GM18861 (cell line): ENCODE measurements around the gene CCM2.

Source experiments
- ATAC-seq: cut with Tn5 transposase; IDR thresholded peaks from one replicate; pipeline ENCODE4 v1.9.1; 2021; ENCODE audit not compliant: unreplicated experiment

The CCM2 gene

DNA sequence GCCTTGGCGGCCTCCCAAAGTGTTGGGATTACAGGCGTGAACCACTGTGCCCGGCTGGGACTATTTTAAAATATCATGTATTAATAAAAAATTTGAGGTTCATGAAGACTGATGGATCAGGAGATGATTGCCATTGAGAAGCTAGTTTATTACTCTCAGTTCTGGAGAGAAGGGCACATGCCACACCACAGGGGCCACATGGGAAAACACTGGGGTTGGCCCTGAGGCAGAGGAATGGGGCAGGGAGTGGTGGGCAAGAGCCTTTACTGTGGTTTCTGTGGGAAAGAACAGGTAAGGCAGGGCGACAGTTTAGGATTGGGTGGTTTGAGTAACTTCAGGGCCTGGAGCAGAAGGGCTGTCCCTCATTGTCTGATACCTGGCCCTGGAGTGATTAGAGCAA lies 118.3 kb downstream of the CCM2 start:
- ATAC-seq: no peak

DNA sequence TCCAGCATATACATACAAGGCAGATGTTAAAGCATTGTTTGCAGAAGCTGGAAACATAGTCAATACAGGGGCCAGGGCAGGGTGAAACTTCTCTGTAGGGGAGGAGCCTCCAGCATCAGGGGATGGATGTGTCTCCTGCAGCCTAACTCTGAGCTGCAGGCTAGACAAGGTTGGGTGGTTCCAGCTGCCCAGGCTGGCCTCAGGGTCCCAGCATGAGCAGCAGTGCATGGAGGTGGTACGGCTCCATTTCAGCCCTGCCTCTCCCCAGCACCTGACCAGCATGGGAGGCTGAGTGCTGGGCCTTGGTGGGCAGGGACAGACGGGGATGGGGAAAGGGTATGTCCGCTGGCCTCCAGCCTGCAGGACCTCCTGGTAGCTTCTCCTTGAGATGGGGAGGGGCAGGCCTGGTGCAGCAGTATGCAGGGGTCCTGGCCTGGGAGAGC lies 118.9 kb downstream of the CCM2 start:
- ATAC-seq: no peak

DNA sequence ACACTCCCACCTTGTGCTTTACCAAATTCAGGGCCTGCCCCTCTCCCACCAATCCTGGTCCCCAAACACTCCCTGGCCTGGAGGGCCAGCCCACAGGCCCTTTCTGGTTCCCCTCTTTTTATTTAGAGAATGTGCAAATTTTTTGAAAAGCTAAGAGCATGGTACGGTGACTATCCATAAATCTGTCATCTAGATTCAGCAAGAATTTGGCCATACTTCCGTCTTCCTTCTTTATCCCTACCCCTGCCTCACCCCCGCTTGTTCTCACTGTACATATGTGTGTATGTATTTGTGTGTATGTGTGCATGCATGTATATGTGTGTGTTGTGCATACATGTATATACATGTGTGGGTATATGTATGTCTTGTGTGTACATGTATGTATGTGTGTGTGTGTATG lies 119.5 kb downstream of the CCM2 start:
- ATAC-seq: no peak

DNA sequence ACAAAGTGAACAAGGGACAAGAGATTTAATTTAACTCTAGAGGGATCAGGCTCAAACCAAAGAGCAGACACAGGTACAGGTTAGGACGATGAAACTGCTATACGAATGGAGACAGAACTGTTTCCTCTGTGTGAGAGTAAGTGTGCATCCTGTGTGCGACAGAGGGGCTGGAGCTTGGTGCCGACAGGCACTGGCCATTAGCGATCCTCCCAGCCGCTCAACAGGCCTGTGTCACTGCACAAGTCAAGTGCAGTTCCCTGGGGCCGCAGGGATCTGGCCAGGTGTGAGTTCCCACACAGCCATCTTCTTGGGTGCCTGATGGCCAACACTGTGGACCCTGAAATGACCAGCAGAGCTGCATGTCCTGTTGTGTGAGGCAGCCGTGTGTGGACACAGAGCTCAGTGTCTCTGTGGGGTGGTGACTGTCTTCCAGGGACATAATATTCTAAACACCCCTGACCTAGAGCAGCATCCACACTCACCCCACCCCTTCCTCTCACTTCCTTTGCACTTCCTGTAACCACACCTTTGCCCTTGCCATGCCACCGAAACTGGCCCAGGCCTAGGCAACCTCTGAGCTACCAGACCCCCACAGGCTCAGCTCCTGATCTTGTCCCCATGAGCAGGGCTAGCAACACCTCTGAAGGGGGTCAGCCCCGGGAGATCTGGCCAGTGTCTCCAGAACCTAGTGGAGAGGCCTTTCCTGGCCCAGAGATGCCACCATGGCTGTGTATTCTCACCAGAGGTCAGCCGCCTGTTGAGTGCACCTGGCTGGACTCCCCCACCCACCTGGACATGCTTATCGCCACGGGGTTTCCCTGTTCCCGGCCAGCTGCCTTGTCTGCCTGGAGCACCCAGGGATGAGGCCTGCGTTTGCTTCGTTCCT lies 123.2 kb downstream of the CCM2 start:
- ATAC-seq: no peak

DNA sequence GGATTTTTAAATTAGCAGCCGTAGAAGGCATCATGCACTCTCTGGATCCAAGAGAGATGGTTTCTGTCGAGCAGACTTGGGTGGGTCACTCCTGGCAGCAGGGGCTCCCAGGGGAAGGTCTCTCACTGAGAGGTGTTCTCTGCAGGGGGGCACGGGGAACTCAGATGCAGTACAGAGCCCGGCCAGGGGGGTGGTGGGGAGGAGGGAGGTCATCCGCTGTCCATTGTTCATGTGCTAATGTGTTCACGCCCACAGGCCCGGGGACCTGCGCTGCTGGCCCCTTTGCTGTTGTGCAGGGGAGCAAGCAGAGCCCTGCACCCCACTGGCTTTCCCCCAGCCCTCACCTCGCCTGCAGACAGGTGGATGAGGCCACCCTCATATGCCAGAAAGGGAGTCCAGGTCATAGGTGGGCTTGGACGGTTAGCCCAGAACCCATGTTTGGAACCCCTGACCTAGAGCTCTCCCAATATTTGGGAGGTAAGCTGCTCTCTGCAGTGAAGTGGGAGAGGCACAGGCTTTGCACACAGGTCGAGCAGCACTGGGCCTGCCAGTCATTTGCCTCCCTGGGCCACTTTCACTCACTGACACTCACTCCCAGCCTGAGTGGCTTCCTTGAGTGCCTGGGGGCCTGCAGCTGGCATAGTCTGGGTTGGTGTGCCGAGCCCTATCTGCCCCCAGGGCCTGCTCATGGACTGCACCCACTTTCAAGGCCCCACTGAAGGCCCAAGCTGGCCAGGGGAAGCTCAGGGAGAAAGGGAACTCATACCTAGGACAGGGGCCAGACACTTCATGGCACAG lies 124.1 kb downstream of the CCM2 start:
- no peak for ATAC-seq

DNA sequence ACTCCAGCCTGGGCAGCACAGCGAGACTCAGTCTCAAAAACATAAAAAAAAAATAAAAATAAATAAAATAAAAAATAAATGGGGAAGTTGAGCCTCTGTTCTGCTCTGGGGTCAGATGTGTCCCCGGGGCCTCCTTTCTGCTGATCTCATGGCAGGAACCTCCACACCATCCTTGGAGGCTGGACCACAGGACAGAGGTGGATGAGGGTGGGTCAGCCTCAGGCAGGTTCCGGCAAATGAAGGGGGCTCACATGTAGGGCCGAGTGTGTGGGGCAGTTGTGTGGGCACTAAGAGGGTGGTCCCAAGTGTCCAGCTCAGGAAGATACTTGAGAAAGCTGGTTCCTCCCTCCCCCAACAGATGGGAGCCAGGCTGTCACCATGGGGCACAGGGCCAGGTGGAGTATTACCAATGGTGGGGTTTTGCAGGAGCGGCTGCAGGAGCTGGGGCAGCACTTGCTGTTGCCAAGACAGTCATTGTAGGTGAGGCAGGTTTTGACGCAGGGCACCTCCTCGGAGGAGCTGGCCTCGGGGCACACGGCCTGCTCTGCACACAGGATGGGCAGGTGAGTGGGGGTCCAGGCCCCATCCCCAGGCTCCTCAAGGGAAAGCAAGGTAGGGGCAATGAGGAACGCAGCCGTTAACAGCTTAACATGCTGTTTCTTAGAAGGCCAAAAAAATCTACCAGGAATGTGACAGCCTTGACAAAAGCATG lies 125.3 kb downstream of the CCM2 start:
- ATAC-seq: no peak
